ENCODE results near the gene PCGF1. TPM values are rescaled to one million over a fixed set of nuclear protein-coding genes. Genes with fewer than 3 reads are reported as not detected.

The PCGF1 gene
- total and polyA plus RNA-seq, 7 donors, result 14.3 to 60.3 (median 25.6) TPM

- TF ChIP-seq CTCF (IDR thresholded peaks at IDR 0.05), result no peak
- Histone ChIP-seq H3K9me3 (no peaks in the 10 kb centered on the region), H3K36me3 (ENCODE audit: insufficient read depth in 1 of 2, low read depth in 1 of 2) (peaks cover 0 to 22% of the 10 kb centered on the region in 2 donors), H3K4me3 (peak overlapping the region; percentile 67), H3K27ac (no peak overlapping the region), H3K4me1 (peaks cover 15% of the 10 kb centered on the region), H3K27me3 (ENCODE audit: insufficient read depth in 3 of 3, low read length in 2 of 3) (peaks cover 0 to 66% (median 15%) of the 10 kb centered on the region in 3 donors)
- WGBS, 3 donors, result 92 to 96% (median 95%) methylated on average over 3 of the region's 3 CpGs
- ATAC-seq (no peak), DNase-seq (no peak)
- intact Hi-C loops (cut with DNase I), result no loop called here
Observed at GRCh38 chr2:74504591-74504990, 2.9 kb downstream of the PCGF1 start.

- whole genome bisulfite sequencing, 3 donors, result 49 to 55% (median 49%) methylated on average over 44 to 45 of the region's 45 CpGs
- ATAC-seq (no peak), DNase-seq (no peak)
- Histone ChIP-seq H3K27ac (peak overlapping the region; percentile 62), H3K9me3 (no peaks in the 10 kb centered on the region), H3K4me1 (peaks cover 23% of the 10 kb centered on the region), H3K36me3 (ENCODE audit: insufficient read depth in 1 of 2, low read depth in 1 of 2) (peaks cover 0 to 22% of the 10 kb centered on the region in 2 donors), H3K27me3 (ENCODE audit: insufficient read depth in 3 of 3, low read length in 2 of 3) (peaks cover 0 to 70% (median 18%) of the 10 kb centered on the region in 3 donors), H3K4me3 (peak overlapping the region; percentile 67)
- intact Hi-C loops (cut with DNase I), result no loop called here
- no peak for TF ChIP-seq CTCF (IDR thresholded peaks at IDR 0.05)
Observed at GRCh38 chr2:74503506-74504475, 3.7 kb downstream of the PCGF1 start.

- H3K9me3 ChIP-seq, result no peaks in the 10 kb centered on the region
- no peak for TF ChIP-seq CTCF (IDR thresholded peaks at IDR 0.05)
- intact Hi-C loops (cut with DNase I), result no loop called here
- H3K27ac ChIP-seq, result peak overlapping the region; percentile 62
- peaks cover 27% of the 10 kb centered on the region for H3K4me1 ChIP-seq
- H3K4me3 ChIP-seq, result peak overlapping the region; percentile 67
- H3K27me3 ChIP-seq (ENCODE audit: insufficient read depth in 3 of 3, low read length in 2 of 3), result peaks cover 0 to 74% (median 22%) of the 10 kb centered on the region in 3 donors
- ATAC-seq, result peak in 3 of 4 donors; percentile 25 to 39 (median 33)
- peaks cover 0 to 22% of the 10 kb centered on the region in 2 donors for H3K36me3 ChIP-seq (ENCODE audit: insufficient read depth in 1 of 2, low read depth in 1 of 2)
- 5 to 13% (median 7%) methylated on average over 54 to 67 of the region's 67 CpGs for WGBS, 3 donors
- DNase-seq, result peak; percentile 85 to 90
Observed at GRCh38 chr2:74502720-74503505, 4.6 kb downstream of the PCGF1 start.

- DNase-seq (no peak), ATAC-seq (no peak)
- Histone ChIP-seq H3K36me3 (ENCODE audit: insufficient read depth in 1 of 2, low read depth in 1 of 2) (peaks cover 0 to 22% of the 10 kb centered on the region in 2 donors), H3K4me3 (peak overlapping the region; percentile 67), H3K27me3 (ENCODE audit: insufficient read depth in 3 of 3, low read length in 2 of 3) (peaks cover 0 to 81% (median 26%) of the 10 kb centered on the region in 3 donors), H3K27ac (peak overlapping the region; percentile 62), H3K4me1 (peaks cover 31% of the 10 kb centered on the region), H3K9me3 (no peaks in the 10 kb centered on the region)
- no peak for TF ChIP-seq CTCF (IDR thresholded peaks at IDR 0.05)
- intact Hi-C loops (cut with DNase I), result no loop called here
- WGBS, 3 donors, result 28 to 44% (median 30%) methylated on average over 32 of the region's 32 CpGs
Observed at GRCh38 chr2:74502147-74502719, 5.3 kb downstream of the PCGF1 start.

All from psoas muscle (tissue), 8 donors.